ENCODE measurements around the gene CCDC178.

GRCh38 chr18:33440060-33441043 lies at the start of gene CCDC178:
- TF ChIP-seq, protein P1, sequence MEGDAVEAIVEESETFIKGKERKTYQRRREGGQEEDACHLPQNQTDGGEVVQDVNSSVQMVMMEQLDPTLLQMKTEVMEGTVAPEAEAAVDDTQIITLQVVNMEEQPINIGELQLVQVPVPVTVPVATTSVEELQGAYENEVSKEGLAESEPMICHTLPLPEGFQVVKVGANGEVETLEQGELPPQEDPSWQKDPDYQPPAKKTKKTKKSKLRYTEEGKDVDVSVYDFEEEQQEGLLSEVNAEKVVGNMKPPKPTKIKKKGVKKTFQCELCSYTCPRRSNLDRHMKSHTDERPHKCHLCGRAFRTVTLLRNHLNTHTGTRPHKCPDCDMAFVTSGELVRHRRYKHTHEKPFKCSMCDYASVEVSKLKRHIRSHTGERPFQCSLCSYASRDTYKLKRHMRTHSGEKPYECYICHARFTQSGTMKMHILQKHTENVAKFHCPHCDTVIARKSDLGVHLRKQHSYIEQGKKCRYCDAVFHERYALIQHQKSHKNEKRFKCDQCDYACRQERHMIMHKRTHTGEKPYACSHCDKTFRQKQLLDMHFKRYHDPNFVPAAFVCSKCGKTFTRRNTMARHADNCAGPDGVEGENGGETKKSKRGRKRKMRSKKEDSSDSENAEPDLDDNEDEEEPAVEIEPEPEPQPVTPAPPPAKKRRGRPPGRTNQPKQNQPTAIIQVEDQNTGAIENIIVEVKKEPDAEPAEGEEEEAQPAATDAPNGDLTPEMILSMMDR (IDR thresholded peaks at IDR 0.05; ENCODE audit: insufficient read depth, low read length, poor library complexity, severe bottlenecking): no peak
- TF ChIP-seq EZH2phosphoT487 (conservative IDR thresholded peaks at IDR 0.05; ENCODE audit: low read length): no peak

Measured in SU-DHL-6 (cell line).